Activated CD4-positive, alpha-beta T cell treated with anti-CD3 and anti-CD28 coated beads, Interleukin-2, amount 50 U/mL, for 48 hours (primary cell): ENCODE results near the gene SVOP.
"Not testable (repeated sequence)": the region's sequence is repeated elsewhere in the genome, so short reads cannot be mapped to it uniquely, and the experiment has no call there.

Experiments used
- DNase-seq, 2 experiments: peaks; one replicate each; pipeline ENCODE4 v3.0.0-alpha.2; 2020

The SVOP gene

DNA sequence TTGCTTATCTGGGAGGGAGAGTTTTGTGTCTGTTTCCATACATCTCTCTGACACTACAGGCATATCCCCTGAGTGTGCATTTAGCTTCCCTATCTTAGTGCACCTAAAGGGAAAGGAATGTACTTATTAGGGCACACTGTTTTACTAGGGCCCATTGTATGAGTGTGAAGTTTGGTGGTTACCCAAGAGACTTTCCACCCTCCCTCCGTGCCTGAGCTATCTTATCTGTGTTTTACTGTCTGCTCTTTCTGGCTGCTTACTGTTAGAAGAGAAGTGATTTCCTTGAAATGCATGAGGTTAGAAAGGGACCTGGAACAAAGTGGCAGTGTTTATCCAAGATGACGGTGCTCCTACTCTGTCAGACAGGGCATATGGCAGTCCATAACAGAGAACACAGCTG is 8.5 kb upstream of the SVOP start:
- no peak for DNase-seq

DNA sequence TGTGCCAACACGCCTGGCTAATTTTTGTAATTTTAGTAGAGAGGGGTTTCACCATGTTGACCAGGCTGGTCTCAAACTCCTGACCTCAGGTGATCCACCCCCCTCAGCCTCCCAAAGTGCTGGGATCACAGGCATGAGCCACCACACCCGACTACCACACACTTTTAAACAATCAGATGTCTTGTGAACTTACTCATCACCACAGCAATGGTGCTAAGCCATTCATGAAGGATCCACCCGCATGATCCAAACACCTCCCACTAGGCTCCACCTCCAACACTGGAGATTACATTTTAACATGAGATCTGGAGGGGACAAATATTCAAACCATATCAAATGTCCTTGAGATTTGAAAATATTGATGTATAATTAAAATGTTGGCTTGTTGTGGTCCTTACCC is 7.8 kb upstream of the SVOP start:
- not testable (repeated sequence) for DNase-seq

DNA sequence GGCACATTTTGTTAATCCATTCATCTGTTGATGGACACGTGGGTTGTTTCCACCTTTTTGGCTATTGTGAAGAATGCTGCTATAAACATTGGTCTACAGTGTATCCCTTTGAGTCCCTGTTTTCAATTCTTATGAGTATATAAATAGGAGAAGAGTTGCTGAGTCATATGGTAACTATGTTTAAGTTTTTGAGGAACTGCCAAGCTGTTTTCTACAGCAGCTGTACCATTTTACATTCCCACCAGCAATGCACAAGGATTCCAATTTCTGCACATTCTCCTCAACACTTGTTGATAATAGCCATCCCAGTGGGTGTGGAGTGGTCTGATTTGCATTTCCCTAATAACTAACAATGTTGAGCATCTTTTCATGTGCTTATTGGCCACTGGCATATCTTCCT is 6.9 kb upstream of the SVOP start:
- no peak for DNase-seq

GRCh38 chr12:109020146-109020795 is 597 bp downstream of the SVOP start:
- no peak for DNase-seq

- no peak for DNase-seq
Observed at GRCh38 chr12:109018296-109018695, 2.6 kb downstream of the SVOP start.

DNA sequence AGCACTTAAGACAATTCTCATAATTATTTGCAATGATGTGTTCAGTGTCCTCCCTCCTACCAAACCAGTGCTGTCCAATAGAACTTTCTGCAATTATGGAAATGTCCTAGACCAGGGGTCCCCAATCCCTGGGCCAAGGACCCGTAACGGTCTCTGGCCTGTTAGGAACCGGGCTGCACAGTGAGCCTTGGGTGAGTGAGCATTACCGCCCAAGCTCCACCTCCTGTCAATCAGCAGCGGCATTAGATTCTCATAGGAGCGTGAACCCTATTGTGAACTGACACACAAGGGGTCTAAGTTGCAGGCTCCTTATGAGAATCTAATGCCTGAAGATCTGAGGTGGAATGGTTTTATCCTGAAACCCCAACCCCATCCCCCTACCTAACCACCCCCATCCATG is 3.9 kb downstream of the SVOP start:
- no peak for DNase-seq

DNA sequence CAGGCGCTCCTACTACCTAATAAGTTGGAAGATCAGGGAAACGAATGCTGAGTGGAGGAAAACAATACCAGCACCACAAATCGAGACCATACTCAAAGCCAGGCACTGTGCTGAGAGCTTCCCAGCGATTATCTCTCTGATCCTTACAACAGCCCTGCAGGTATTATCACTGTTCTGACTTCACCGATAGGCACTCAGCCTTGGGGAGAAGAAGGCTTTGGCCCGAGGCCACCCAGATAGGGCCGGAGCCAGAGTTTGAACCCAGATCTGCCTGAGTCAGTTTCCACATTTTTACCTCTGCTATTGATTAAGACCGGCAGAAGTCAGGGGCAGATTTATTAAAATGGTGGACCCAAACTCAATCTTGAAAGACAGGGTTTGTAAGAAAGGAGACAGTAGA is 4.9 kb downstream of the SVOP start:
- no peak for DNase-seq

DNA sequence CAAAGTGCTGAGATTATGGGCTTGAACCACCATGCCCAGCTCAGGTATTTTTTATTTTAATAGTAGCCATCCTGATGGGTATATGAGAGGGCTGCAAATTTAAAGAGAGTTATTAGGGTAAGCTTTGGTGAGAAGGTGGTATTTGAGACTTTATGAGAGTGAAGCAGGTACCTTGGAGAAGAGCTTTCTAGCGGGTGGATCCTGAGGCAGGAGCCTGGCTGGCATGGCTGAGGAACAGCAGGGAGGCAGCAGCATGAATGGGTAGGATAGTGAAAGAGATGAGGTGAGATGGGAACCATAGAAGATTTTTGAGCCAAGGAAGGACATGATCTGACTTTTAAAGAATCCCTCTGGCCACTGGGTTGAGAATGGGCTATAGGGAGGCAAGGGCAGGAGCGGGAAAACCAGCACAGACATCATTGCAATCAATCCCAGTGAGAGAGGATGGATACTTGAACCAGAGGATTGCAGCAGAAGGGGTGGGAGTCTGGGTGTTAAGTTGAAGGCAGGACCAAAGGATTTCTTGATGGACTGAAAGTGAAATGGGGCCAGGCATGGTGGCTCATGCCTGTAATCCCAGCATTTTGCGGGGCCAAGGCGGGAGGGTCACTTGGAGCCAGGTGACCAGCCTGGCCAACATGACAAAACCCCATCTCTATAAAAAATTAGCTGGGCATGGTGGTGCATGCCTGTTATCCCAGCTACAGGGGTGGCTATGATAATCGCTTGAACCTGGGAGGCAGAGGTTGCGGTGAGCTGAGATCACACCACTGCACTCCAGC is 5.7 kb downstream of the SVOP start:
- DNase-seq, result no peak

- DNase-seq, result no peak
Observed at GRCh38 chr12:109010259-109010658, 10.6 kb downstream of the SVOP start.

DNA sequence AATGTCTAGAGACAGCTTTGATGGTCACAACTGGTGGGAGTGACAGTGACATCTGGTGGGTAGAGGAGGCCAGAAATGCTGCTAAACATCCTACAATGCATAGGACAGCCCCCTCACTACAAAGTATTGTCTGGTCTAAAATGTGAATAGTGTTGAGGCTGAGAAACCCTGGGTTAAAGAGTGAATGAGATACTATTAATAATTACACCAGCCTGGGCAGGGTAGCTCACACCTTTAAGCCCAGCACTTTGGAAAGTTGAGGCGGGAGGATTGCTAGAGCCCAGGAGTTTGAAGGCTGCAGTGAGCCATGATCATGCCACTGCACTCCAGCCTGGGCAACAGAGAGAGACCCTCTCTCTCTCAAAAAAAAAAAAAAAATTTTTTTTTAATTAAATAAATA is 11.1 kb downstream of the SVOP start:
- no peak for DNase-seq

GRCh38 chr12:109004017-109004416 is 16.9 kb downstream of the SVOP start:
- DNase-seq, result no peak

DNA sequence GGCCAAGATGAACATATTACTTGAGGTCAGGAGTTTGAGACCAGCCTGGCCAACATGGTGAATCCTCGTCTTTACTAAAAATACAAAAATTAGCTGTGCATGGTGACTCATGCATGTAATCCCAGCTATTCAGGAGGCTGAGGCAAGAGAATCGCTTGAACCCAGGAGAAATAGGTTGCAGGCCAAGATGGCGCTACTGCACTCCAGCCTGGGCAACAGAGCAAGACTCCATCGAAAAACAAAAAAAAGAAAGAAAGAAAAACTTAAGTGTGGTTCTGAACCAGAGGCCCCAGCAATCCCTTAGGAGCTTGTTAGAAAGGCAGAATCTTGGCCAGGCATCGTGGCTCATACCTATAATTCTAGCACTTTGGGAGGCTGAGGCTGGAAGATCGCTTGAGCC is 24.5 kb downstream of the SVOP start:
- DNase-seq, result no peak

DNA sequence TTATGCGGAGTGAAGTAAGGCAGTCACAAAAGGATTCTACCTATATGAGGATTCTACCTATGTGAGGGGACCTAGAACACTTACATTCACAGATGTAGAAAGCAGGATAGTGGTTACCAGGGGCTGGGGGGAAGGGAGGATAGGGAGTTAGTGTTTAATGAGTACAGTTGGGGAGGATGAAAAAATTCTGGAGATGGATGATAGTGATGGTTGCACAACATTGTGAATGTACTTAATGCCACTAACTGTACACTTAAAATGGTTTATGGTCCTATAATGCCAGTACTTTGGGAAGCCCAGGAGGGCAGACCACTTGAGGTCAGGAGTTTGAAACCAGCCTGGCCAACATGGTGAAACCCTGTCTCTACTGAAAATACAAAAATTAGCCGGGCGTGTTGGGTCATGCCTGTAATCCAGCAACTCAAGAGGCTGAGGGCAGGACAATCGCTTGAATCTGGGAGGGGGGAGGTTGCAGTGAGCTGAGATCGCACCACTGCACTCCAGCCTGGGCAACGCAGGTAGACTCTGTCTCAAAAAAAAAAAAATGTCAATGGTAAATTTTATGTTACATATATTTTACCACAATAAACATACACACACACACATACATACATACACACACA is 25.4 kb downstream of the SVOP start:
- no peak for DNase-seq

- DNase-seq, result not testable (repeated sequence)
Observed at GRCh38 chr12:108990103-108990502, 30.8 kb downstream of the SVOP start.

- DNase-seq, result no peak
Observed at GRCh38 chr12:108989376-108989775, 31.5 kb downstream of the SVOP start.

GRCh38 chr12:108985750-108986149 is 35.1 kb downstream of the SVOP start:
- DNase-seq, result no peak

- DNase-seq, result no peak
Observed at GRCh38 chr12:108983227-108983626, 37.6 kb downstream of the SVOP start.

DNA sequence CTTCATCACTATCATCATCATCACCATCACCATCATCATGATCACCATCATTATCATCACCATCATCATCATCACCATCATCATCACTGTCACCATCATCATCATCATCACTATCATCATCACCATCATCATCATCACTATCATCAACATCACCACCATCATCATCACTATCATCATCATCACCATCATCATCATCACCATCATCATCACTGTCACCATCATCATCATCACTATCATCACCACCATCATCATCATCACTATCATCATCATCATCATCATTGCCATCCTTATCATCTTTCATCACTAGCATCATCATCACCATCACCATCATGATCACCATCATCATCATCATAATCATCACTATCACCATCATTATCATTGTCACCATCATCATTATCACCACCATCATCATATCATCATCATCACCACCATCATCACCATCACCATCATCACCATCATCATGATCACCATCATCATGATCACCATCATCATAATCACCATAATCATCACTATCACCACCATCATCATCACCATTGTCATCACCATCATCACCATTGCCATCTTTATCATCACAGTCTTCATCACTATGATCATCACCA is 38.1 kb downstream of the SVOP start:
- DNase-seq, result no peak

DNA sequence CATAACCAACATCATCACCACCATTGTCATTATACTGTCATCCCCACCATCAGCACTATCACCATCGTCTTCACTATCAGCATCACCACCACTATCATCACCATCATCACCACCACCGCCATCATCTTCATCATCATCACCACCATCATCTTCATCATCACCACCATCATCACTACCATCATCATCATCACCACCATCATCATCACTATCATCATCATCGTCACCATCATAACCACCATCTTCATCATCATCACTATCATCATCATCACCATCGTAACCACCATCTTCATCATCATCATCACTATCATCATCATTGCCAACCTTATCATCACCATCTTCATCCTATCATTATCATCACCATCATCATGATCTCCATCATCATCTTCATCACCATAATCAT is 39.0 kb downstream of the SVOP start:
- no peak for DNase-seq

DNA sequence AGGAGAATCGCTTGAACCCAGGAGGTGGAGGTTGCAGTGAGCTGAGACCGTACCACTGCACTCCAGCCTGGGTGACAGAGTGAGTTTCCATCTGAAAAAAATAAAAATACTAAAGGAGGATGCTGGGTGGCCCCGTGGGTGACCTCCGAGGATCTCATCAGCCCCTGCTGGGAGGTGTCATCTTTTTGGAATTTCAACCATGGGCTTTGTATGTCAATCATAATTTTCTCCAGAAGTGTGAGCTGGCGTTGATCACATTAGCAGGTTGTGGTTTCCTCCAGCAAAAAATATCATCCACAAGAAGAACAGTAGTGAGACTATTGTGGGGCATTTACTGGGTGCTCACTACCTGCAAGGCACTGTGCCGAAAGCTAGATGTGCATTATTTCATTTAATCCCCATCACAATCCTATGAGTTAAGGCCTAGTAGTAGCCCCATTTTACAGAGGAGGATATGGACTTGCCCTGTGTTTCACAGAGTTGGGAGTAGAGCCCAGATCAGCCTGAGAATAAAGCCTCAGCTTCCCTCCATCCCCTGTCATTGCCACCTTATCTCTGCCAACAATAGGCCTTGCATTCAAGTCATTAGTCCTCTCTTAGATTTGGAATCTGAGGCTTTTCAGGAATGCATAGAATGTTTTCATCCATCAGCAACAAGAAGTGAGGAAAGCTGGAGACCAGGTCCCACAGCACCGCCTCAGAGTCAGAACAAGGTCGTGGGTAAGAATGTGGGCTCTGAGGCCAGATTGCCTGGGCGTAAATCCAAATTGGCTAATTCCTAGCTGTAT is 39.8 kb downstream of the SVOP start:
- no peak for DNase-seq

GRCh38 chr12:108977360-108977759 is 43.5 kb downstream of the SVOP start:
- no peak for DNase-seq

DNA sequence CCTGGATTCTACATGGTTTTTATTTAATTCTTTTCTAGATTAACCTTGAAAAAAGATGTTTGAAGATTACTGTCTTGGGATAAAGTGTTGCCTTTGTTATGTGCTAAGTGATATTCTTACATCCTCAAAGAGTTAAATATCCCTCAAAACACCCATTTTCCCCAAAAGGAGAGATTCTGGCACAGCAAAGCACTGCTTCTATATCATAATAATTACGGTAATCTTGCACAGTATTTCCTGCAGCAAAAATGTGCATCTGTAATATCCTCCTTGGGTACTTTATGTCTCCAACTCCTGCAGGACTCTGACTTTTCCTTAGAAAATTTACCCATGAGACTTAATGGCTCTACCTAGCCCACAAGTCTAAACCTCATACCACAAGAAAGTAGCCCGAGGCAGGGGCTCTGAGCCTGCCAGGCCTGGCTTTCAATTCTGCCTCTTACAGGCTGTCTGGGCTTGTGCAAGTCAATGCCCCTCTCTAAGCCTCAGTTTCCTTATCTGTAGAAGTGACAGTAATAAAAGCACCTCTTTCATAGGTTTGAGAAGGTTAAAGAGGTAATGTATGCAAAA is 45.8 kb downstream of the SVOP start:
- no peak for DNase-seq
